Measurements from ENCODE around the gene PLA2G4D.

Gene PLA2G4D

DNA sequence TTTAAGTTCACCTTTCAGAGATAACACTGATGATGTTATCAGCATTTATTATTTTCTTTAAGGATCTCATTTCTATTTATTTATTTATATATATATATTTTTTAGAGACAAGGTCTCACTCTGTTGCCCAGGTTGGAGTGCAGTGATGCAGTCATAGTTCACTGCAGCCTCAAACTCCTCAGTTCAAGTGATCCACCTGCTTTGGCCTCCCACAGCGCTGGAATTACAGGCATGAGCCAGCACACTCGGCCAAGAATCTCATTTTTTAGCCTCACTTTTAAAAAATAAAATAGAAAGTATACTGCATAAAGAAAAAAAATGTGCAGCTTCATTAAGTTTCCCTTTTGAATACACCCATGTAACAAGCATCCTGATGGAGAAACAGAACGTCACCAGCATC is 35.6 kb downstream of the PLA2G4D start:
- in situ Hi-C loops (cut with HindIII; ENCODE audit: low sequenced_read_pairs) = no loop called here

DNA sequence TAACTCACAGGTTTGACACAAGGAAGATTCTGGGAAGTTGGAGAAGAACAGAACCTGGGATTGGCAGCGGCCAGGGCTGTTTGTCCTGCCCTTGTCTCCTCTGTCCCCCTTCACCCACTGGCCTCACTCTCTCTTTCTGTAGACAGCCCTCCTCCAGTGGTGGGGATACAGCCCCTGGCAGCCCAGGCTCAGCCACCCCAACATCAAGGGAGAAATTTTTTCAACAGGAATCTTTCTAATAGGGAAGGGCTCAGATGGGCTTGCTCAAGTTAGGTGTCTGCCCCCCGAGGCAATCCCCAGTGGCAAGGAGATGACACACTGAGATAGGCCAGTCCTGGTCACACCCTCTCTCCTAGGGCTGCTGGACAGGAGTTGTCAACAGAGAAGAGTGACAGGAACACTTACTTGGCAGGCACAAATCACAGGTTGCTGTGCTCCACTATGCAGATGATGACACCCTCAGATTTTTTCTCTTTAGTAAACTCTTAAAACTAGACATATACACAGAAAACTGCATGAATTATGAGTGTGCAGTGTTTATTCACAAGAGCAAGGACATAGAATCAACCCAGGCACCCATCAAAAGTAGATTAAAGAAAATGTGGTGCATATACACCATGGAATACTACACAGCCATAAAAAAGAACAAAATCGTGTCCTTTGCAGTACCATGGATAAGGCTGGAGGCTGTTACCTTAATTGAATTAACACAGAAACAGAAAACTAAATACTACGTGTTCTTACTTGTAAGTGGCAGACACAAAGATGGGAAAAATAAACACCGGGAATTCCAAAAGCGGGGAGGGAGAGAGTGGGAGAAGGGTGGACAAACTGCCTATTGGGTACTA is 36.3 kb downstream of the PLA2G4D start:
- in situ Hi-C loops (cut with HindIII; ENCODE audit: low sequenced_read_pairs) = no loop called here

DNA sequence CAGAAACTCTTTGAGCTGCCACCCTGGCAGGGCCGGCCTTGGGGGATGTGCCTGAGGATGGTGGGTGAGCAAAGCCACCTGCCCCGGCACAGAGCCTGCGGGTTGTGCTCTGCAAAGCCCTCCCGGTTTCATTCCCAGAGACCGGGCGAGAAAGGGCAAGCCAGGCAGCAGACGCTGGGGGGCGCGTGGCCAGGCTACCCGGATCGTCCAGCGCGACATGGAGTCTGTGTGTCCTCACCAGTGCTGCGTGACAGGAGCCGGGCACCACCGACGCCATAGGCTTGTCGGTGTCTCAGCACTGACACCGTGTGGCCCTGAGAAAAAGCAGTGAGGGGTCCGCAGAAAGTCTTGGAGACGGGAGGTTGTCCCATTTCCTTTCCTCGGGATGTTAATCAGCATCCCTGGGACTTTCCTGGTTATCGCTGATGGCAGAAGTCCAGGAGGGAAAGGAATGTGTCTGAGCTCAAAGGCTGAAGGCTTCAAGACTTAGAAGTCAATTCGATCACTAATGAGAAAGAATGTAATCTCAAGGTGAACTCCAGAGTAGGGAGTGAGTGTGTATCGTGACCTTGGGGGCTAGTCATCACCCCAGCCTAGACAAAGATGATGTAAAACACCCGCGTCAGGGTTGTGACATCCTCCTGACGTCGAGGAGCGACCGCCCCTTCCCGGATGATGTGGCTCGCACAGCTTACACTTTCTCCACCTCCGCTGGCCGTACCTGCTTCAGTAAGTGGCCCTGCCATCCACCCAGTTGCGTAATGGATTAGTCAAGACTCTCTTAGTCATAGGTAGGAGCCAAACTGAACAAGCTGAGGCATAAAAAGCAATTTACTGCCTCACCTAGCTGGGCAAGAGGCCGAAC is 37.2 kb downstream of the PLA2G4D start:
- in situ Hi-C loops (cut with HindIII; ENCODE audit: low sequenced_read_pairs) = no loop called here

DNA sequence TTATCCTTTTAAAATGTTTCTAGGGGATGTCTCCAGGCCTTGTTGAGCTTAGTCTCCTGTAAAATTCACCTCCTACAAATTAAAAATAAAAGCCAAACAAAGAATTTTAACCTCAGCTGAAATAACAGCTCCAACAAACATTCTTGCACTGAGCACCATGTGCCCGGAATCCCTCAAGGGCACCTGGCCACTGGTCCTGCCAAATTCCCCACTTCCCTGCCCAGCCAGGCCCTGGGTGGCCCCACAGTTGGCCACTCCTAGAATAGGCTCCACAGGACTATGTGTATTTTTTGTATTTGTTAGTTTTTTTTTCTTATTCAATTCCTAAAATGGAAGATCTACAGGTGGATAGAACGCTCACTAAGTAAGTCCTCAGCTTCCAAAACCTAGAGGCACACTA is 40.4 kb downstream of the PLA2G4D start:
- in situ Hi-C loops (cut with HindIII; ENCODE audit: low sequenced_read_pairs) = loop anchor here (5.0 kb wide), 1 partner anchor 47 kb away; no protein-coding TSS in a partner anchor

DNA sequence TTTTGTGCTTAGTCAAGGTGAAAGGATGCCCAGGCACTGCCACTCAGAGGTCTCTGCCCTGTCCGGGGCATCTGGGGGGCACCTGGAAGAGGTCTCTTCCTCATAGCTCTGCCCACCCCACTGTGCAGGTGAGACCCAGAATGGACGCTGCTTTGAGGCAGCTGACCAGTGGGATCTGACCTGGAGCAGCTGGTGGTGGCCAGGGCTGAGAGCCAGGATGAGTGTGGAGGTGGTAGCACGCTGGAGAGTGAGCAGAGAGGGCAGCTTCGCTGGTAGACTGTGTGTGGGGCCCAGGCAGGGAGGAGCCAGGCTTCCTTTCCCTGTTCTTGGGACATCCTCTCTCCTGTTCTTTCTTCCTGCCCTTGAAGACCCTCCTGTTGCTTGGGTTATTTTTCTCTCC is 41.4 kb downstream of the PLA2G4D start:
- in situ Hi-C loops (cut with HindIII; ENCODE audit: low sequenced_read_pairs) = loop anchor here (5.0 kb wide), 1 partner anchor 46 kb away; no protein-coding TSS in a partner anchor

DNA sequence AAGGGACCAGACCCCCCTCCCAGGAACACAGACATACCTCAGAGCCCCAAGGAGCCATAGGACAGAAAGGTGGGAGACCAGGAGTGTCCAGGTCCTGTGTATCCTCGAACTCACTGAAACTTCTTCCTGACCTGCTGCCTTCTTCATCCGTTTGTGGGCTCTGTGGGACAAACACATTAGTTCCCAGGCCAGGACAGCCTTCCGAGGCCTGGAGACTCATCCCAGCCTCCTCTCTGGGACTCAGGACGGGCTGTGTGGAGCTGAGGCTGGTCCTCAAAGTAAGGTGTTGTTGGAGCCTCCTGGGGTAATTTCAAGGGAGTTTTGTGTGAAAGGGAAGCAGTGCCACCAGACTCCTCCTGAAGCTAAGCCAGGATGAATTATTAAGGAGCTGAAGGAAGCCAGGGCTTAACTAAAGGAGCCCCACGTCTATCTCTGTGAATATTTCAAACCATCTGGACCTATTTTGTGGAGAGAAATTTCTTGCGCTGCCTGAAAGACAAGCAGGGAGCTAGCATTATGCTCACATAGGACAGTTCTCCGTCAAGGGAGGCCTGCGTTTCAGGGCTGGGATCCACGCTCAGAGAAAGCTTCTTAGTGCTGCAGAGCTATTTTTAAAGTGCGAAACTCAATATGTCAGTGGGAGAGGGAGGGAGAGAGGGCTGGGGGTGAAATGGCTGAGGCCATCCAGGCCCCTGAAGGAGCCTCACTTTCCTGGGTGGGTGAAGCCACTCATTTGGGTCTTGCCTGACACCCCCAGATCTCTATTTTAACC is 43.7 kb downstream of the PLA2G4D start:
- in situ Hi-C loops (cut with HindIII; ENCODE audit: low sequenced_read_pairs) = loop anchor here (5.0 kb wide), 1 partner anchor 43 kb away; no protein-coding TSS in a partner anchor

DNA sequence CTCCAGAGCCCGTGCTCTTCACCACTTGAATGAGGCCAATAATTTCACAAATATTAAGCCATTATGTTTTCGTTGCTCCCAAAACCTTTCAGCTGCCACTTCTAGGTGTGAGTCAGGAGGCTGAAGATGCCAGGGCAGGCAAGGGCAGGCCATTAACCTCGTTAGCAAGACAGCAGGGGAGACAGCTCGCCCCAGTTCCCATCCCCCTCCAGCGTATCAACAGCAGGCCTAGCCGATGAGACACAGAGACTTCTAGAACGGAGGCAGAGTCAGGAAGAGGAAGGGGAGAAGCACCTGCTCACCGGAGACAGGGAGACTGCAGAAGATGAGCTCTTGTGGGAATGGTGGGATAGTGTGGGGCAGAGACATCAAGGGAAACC is 45.6 kb downstream of the PLA2G4D start:
- in situ Hi-C loops (cut with HindIII; ENCODE audit: low sequenced_read_pairs) = no loop called here

DNA sequence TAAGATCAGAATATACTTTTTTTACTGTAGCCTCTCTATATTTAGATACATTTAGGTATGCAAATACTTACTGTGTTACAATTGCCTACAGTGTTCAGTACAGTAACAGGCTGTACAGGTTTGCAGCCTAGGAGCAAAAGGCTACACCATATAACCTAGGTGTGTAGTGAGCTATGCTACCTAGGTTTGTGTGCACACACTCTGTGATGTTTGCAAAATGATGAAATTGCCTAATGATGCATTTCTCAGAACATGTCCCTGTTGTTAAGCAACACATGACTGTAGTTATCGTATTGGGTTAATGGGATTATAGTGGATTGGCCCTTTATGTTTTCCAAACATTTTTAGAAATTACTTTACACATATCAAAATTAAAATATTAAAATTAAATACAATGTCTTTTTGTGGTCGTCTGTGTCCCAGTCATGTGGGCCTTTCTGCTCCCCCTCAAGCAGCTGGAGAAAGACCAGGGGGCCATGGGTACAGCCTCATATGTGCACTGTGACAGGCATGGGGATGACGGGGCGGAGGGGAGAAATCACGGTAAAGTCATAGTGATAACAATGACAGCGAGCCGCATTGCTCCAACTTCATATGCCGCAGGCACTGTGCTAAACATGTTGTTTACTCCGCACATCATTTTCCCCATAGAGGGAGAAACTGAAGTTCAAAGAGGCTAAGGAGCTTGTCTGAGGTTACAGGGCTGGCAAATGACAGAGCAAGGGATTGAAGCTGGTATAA is 46.1 kb downstream of the PLA2G4D start:
- in situ Hi-C loops (cut with HindIII; ENCODE audit: low sequenced_read_pairs) = no loop called here

DNA sequence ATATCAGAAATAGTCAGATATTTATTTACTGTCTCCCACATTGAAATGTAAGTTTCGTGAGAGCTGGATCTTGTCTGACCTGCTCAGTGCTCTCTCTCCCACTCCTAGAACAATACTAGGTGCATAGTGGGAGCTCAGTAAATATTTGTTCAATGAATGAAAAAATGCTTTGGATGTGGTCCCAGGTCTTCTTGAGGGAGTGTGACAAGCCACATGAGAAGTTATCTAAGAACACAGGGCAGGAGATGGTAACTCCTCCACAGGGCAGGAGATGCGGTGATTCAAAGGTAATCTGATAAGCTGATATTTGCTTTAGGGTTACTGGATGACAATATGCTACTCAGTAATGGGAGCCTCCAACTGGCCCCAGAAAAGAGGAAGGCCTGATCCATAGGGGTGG is 47.8 kb downstream of the PLA2G4D start:
- in situ Hi-C loops (cut with HindIII; ENCODE audit: low sequenced_read_pairs) = no loop called here

DNA sequence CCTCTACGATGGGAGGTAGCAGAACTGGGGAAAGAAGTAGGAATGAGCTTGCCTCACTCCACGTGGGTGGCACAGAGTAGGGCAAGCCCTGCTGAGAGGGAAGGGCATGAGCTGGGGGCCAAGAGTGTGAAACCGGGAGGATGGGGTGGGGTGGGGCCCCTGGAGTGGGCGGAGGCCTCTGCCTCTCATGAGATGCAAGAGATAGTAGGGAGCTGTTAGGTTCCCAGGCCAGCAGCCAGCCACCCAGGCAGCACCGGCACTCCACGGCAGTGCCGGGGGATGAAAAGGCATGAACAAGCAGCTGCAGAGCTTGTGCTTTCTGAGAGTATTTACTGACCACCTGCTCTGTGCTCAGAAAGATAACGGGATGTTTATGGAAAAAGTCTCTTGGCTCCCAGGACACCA is 49.1 kb downstream of the PLA2G4D start:
- in situ Hi-C loops (cut with HindIII; ENCODE audit: low sequenced_read_pairs) = no loop called here

DNA sequence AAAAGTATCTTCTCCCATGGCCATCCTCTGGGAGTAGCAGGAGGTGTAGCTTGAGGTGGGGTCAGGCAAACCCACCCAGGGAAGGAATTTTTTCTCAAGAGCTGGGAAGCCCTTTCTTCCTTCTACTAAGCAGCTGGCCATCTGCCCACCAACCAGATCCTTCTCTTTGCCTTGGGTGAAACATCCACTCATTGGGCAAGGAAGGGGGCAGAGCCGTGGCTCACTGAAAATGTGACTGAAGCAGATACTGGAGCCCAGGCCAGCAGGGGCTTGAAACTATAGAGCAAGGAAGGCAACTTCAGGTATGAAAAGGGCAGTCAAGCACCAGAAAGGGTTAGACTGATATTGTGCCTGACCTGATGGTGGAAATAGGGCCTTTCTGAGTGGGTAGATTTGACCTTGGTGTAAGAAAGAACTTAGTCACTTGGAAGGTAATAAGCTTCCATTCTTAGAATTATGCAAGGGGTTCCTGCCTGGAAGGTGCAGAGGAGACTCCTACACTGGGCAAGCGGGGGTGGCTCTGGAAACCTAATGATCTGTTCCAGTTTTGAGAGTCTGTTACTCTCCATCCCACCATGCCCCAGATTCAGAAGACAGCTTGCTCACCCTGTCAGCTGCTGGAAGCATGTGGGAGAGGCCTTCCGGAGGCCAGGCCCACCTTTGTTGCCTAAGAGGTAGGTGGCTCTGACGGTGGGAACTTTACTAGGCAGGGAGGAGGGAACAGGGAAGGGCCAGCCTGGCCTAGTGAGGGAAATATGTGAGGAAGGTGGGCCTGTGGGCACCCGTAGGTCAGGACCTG is 51.6 kb downstream of the PLA2G4D start:
- in situ Hi-C loops (cut with HindIII; ENCODE audit: low sequenced_read_pairs) = no loop called here

DNA sequence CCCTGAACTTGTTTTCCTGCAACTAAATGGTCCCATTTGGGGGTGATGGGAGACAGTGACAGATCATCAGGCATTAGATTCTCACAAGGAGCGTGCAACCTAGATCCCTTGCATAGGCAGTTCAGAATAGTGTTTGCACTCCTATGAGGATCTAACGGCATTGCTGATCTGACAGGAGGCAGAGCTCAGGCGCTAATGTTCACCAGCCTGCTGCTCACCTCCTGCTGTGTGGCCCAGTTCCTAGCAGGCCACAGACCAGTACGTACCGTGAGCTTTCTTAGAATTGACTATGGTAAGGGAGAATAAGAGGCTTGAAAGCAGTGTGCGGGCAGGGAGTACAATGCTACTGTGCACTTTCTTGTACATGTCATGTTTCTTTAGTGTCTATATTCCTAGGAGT is 56.0 kb downstream of the PLA2G4D start:
- in situ Hi-C loops (cut with HindIII; ENCODE audit: low sequenced_read_pairs) = no loop called here

DNA sequence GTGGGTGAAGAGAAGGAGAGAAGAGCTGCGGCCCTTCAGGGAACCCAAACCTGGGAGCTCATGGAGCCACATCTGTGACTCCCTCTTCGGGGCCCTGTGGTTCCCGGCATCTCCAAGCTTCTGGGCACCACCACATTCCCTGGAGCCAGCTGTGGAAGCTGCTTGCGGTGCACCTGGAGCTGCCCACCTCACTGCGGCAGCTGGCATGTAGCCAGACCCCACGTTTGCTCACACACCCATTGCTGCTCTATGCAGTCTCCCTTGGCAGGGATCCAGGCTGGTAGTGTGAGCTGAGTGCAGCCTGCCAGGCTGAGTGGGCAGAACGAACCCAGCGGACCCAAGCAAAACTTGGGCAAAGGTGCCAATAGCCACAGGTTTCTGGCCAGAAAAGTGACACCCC is 56.7 kb downstream of the PLA2G4D start:
- in situ Hi-C loops (cut with HindIII; ENCODE audit: low sequenced_read_pairs) = no loop called here

DNA sequence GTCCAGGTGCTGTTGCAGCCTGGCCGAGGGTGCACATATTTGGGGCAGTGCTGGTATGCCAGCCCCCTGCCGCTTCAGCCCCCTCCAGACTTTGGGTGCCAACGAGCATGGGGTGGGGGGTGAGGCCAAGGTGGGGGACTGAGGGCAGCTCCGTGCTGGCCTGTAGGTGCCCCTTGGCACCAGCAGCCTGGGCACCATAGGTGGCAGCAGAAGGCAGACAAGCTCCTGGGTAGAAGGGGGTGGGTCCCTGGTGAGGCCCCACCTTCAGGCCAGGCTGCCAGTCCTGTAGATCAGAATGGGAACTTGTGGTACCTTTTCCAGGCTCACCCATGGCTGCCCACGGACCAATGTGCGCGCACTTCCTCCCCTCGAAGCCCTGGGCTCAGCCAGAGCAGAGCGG is 57.4 kb downstream of the PLA2G4D start:
- in situ Hi-C loops (cut with HindIII; ENCODE audit: low sequenced_read_pairs) = no loop called here

DNA sequence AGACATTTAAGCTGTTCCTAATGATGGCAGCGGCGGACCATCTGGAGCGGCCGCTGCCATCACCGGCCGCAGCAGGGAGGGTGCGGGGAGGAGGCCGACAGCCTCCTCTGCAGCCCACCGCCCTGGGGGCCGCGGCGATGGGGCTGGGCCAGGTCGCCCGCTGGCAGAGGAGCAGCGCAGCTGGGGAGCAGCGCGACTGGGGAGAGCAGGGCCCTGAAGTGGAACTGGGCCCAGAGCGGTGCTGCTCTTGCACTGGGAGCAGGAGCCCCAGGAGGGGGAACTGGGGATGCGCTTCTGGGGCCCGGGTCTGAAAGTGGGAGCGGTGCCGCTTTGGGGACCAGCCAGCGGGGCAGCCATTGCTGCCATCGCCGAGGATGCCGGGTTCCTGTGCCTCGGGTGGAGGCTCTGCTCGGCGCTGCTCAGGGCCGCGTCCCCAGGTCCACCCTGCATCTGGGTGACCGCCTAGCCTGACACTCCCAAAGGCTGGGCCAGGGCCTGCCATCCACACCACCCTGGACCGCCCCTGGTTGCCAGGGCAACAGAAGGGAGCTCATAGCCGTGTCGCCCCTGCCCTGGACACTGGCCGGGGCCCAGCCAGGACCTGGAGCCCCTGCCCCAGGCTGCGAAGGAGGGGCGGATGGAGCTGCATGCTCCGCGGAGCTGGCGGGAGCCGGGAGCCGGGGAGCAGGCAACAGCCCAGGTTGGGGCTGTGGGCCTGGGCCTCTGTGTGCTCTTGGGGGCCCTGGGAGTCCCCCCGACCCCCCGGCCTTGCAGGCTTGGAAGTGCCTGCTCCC is 58.1 kb downstream of the PLA2G4D start:
- in situ Hi-C loops (cut with HindIII; ENCODE audit: low sequenced_read_pairs) = no loop called here

DNA sequence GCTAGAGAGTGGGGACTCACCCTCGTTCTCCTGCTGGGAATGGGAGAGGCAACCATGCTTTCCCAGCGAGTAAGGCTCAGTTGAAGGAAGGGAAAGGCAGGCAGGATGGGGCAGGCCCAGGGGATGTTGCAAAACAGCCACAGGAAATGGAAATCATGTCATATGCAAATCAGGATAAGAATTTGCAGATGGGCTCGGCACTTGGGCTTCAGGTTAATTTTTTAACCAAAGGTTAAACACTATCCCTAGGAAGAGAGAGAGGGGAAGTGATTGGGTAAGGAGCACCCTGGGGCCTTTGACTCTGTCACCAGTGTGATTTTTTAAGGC is 59.0 kb downstream of the PLA2G4D start:
- in situ Hi-C loops (cut with HindIII; ENCODE audit: low sequenced_read_pairs) = no loop called here

DNA sequence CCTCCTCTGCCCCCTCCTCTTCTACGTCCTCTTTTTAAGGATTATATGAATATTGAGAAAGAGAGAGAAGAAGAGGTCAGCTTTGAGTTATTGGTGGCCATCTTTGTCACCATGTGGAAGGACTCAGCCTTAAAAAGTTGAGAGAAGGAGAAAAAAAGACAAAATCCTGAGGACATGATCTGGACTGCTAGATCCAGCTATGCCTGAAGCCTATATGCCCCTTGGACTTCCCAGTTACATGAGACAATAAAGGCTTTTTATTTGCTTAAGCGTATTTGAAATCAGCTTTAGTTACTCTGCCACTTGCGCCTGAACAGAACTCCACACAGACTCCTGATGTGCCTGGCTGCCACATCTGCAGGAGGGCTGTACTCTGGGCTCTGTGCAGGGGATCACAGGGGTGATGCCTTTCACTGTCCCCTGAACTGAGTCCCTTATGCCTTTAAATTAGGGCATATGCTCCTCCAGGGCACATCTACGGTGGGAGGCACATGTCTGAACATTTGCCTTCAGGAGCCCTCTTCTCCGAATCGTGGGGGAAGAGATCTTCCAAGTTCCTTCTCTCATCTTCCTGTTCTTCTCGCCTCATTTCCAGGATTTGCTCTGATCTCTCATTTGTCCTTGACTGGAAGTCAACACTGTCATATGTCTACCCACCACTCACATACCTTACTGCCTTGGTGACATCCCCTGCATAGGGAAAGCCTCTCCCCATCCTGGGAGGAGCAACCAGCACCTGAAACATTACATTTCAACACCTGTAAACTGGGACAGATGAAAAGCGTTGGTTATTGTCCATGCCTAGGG is 59.5 kb downstream of the PLA2G4D start:
- in situ Hi-C loops (cut with HindIII; ENCODE audit: low sequenced_read_pairs) = no loop called here

DNA sequence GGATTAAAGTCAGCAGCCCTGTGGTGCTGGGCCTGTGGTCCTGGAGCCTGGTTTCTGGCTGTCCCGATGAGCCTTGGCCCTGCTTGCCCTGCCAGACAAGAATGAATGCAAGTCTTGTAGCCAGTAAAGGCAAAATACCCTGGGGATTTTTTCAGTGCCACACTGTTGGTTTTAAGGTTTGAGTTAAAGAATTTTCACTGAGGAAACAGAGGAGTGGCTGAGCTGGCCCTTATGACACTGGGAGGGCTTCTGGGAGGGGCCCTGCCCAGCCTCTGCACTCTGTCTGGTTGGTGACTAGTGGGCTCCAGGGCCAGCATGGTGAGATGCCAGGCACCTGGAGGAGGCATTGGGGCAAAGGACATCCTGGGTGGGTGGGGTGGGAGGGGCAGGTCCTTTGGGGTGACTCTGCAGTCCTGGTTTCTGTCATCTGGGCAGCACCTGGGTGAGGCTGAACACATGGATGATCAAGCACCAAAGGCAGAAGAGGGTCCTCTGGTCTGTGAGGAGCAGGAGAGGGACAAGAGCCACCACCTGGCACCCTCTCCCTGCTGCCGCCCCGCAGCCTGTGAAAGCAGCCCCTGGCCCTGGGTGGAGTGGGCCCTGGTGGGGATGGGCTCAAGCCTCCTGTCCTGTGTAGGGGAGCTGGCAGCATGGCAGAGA is 61.0 kb downstream of the PLA2G4D start:
- in situ Hi-C loops (cut with HindIII; ENCODE audit: low sequenced_read_pairs) = no loop called here
